ENCODE results near the gene SPEF2. TPM values are rescaled to one million over a fixed set of nuclear protein-coding genes. Genes with fewer than 3 reads are reported as not detected.

SPEF2 gene
- total and polyA plus RNA-seq, 4 donors, result 0.42 to 4.5 (median 2.1) TPM

GRCh38 chr5:35593338-35593737 lies 24.3 kb upstream of the SPEF2 start:
- H3K4me3 ChIP-seq (ENCODE audit: low read depth in 1 of 3, low read length in 3 of 3), result no peak overlapping the region
- WGBS, result 79% methylated on average over 1 of the region's 1 CpG
- H3K36me3 ChIP-seq (ENCODE audit: control insufficient read depth in 4 of 4, insufficient read depth in 3 of 4, low read depth in 1 of 4, low read length in 3 of 4), result no peaks in the 10 kb centered on the region
- no peaks in the 10 kb centered on the region for H3K4me1 ChIP-seq (ENCODE audit: control insufficient read depth in 4 of 4, insufficient read depth in 4 of 4, low read length in 3 of 4)
- H3K9ac ChIP-seq (ENCODE audit: low read depth in 1 of 2, low read length in 2 of 2), result no peak overlapping the region
- H3K9me3 ChIP-seq (ENCODE audit: control insufficient read depth in 4 of 4, low read length in 3 of 4), result no peaks in the 10 kb centered on the region
- TF ChIP-seq YY1 (IDR thresholded peaks at IDR 0.05) (no peak), REST (IDR thresholded peaks at IDR 0.05) (no peak), JUND (IDR thresholded peaks at IDR 0.05) (no peak), GABPA (IDR thresholded peaks at IDR 0.05 in 1 of 2, conservative IDR thresholded peaks at IDR 0.05 in 1 of 2) (no peak), EGR1 (IDR thresholded peaks at IDR 0.05; ENCODE audit: low read depth in 2 of 2) (no peak), SP1 (IDR thresholded peaks at IDR 0.05) (no peak), FOXA2 (IDR thresholded peaks at IDR 0.05) (no peak), MAX (IDR thresholded peaks at IDR 0.05) (no peak), HNF4G (IDR thresholded peaks at IDR 0.05) (no peak), NR2F2 (IDR thresholded peaks at IDR 0.05) (no peak), RXRA (IDR thresholded peaks at IDR 0.05) (no peak), ZBTB33 (IDR thresholded peaks at IDR 0.05) (no peak), ATF3 (IDR thresholded peaks at IDR 0.05) (no peak), FOXA1 (IDR thresholded peaks at IDR 0.05) (no peak), HNF4A (conservative IDR thresholded peaks at IDR 0.05) (no peak), CTCF (IDR thresholded peaks at IDR 0.05; ENCODE audit: low read depth, low read length, missing input control) (no peak), RAD21 (IDR thresholded peaks at IDR 0.05) (no peak), TAF1 (conservative IDR thresholded peaks at IDR 0.05) (no peak)
- no peak for DNase-seq (ENCODE audit: low spot score)
- H3K27me3 ChIP-seq (ENCODE audit: control insufficient read depth in 4 of 4, insufficient read depth in 4 of 4, low read length in 3 of 4), result no peaks in the 10 kb centered on the region
- H3K27ac ChIP-seq (ENCODE audit: low read depth in 1 of 2, low read length in 2 of 2), result no peak overlapping the region

Measured in liver (tissue), 9 donors.